Neutrophil (primary cell): ENCODE measurements around the gene SUV39H2.
"Not testable (repeated sequence)": the region's sequence is repeated elsewhere in the genome, so short reads cannot be mapped to it uniquely, and the experiment has no call there.

Experiments used
- H3K27ac ChIP-seq: fragments of 200-600 bp; sonication (generic); 2 replicates; pipeline ENCODE4 v1.5.1; 2016; ENCODE audit warnings: mild to moderate bottlenecking, moderate library complexity
- H3K27me3 ChIP-seq: fragments of 200-600 bp; sonication (generic); 2 replicates; pipeline ENCODE4 v1.6.0; 2016; ENCODE audit warnings: mild to moderate bottlenecking
- H3K36me3 ChIP-seq: fragments of 200-600 bp; sonication (generic); 2 replicates; pipeline ENCODE4 v1.5.1; 2017
- H3K4me1 ChIP-seq, 2 experiments: fragments of 200-600 bp in 1 of 2; sonication (generic) in 1 of 2; 1 replicate in 1 of 2; 2 replicates in 1 of 2; pipeline versions ENCODE4 v1.5.1 to v1.6.1; 2013 to 2016; ENCODE audit warnings: low read depth in 1 of 2, low read length in 1 of 2, mild to moderate bottlenecking in 1 of 2, moderate library complexity in 1 of 2; ENCODE audit not compliant: control insufficient read depth in 1 of 2, insufficient read depth in 1 of 2
- H3K4me3 ChIP-seq, 2 experiments: fragments of 200-600 bp in 1 of 2; sonication (generic) in 1 of 2; 1 replicate in 1 of 2; 2 replicates in 1 of 2; pipeline ENCODE4 v1.5.1; 2013 to 2016; ENCODE audit warnings: low read depth in 1 of 2, low read length in 1 of 2, mild to moderate bottlenecking in 1 of 2, moderate library complexity in 1 of 2
- H3K9me3 ChIP-seq: fragments of 200-600 bp; sonication (generic); 2 replicates; pipeline ENCODE4 v1.5.1; 2016
- CTCF ChIP-seq: fragments of 200-600 bp; sonication (generic); IDR thresholded peaks from 2 replicates; pipeline ENCODE4 v1.5.1; 2016; ENCODE audit warnings: antibody characterized with exemption

SUV39H2 gene

GRCh38 chr10:14924013-14924412 lies 45.3 kb downstream of the SUV39H2 start:
- no peaks in the 10 kb centered on the region for H3K9me3 ChIP-seq
- no peak for TF ChIP-seq CTCF
- H3K27ac ChIP-seq: no peak overlapping the region
- no peaks in the 10 kb centered on the region for H3K4me1 ChIP-seq
- H3K36me3 ChIP-seq: peaks cover 96% of the 10 kb centered on the region
- no peaks in the 10 kb centered on the region for H3K27me3 ChIP-seq
- no peak overlapping the region for H3K4me3 ChIP-seq

GRCh38 chr10:14925268-14925667 lies 46.6 kb downstream of the SUV39H2 start:
- no peak for TF ChIP-seq CTCF
- Histone ChIP-seq H3K4me1 (no peaks in the 10 kb centered on the region), H3K4me3 (no peak overlapping the region), H3K9me3 (no peaks in the 10 kb centered on the region), H3K27ac (no peak overlapping the region), H3K27me3 (no peaks in the 10 kb centered on the region), H3K36me3 (peaks cover 95% of the 10 kb centered on the region)

GRCh38 chr10:14926061-14926470 lies 47.4 kb downstream of the SUV39H2 start:
- Histone ChIP-seq H3K27me3 (no peaks in the 10 kb centered on the region), H3K36me3 (peaks cover 95% of the 10 kb centered on the region), H3K4me3 (no peak overlapping the region), H3K27ac (no peak overlapping the region), H3K4me1 (no peaks in the 10 kb centered on the region), H3K9me3 (no peaks in the 10 kb centered on the region)
- TF ChIP-seq CTCF: no peak

GRCh38 chr10:14926722-14927416 lies 48.2 kb downstream of the SUV39H2 start:
- Histone ChIP-seq H3K27me3 (no peaks in the 10 kb centered on the region), H3K27ac (no peak overlapping the region), H3K36me3 (peaks cover 95% of the 10 kb centered on the region), H3K9me3 (no peaks in the 10 kb centered on the region), H3K4me3 (no peak overlapping the region), H3K4me1 (no peaks in the 10 kb centered on the region)
- TF ChIP-seq CTCF: no peak

GRCh38 chr10:14930610-14931009 lies 51.9 kb downstream of the SUV39H2 start:
- Histone ChIP-seq H3K4me3 (no peak overlapping the region), H3K36me3 (peaks cover 98% of the 10 kb centered on the region), H3K9me3 (no peaks in the 10 kb centered on the region), H3K27me3 (no peaks in the 10 kb centered on the region), H3K27ac (no peak overlapping the region), H3K4me1 (no peaks in the 10 kb centered on the region)
- no peak for TF ChIP-seq CTCF

GRCh38 chr10:14936584-14936983 lies 57.9 kb downstream of the SUV39H2 start:
- H3K27ac ChIP-seq: no peak overlapping the region
- no peak for TF ChIP-seq CTCF
- no peaks in the 10 kb centered on the region for H3K4me1 ChIP-seq
- H3K4me3 ChIP-seq: no peak overlapping the region
- H3K9me3 ChIP-seq: no peaks in the 10 kb centered on the region
- peaks cover 72% of the 10 kb centered on the region for H3K36me3 ChIP-seq
- H3K27me3 ChIP-seq: no peaks in the 10 kb centered on the region

GRCh38 chr10:14938971-14939370 lies 60.3 kb downstream of the SUV39H2 start:
- peaks cover 67% of the 10 kb centered on the region for H3K36me3 ChIP-seq
- not testable (repeated sequence) for H3K4me3 ChIP-seq, H3K27ac ChIP-seq, H3K4me1 ChIP-seq, H3K27me3 ChIP-seq, H3K9me3 ChIP-seq

- not testable (repeated sequence) for H3K27ac ChIP-seq, H3K27me3 ChIP-seq, H3K4me3 ChIP-seq, H3K9me3 ChIP-seq, H3K4me1 ChIP-seq
- H3K36me3 ChIP-seq: peaks cover 70% of the 10 kb centered on the region
Measured at GRCh38 chr10:14942147-14942949, 63.7 kb downstream of the SUV39H2 start.
